A549 (cell line): ENCODE measurements around the gene TSEN54. TPM values are rescaled to one million over a fixed set of nuclear protein-coding genes. Genes with fewer than 3 reads are reported as not detected.

ENCODE experiments used
- ATAC-seq, 2 experiments: fragments of 200-7000 bp in 1 of 2; fragments of >200 bp in 1 of 2; cut with Nextera tagmentation in 1 of 2; cut with Tn5 transposase in 1 of 2; 3 replicates each; pipeline versions ENCODE4 v1.8.0 to v1.9.1; 2018 to 2020; ENCODE audit warnings: mild to moderate bottlenecking in 1 of 2, moderate library complexity in 1 of 2
- CTCF ChIA-PET: fragments of 300-600 bp; sonication (Branson Sonifier 250); formaldehyde crosslinking; extraction: SDS; loops from one replicate; lab custom pipeline; 2021; ENCODE audit warnings: antibody characterized with exemption, inconsistent platforms; lab: Yijun Ruan, JAX
- POLR2A ChIA-PET: fragments of 350-600 bp; formaldehyde crosslinking; extraction: SDS; loops from one replicate; lab custom pipeline; 2021; ENCODE audit warnings: antibody characterized with exemption, inconsistent platforms; lab: Yijun Ruan, JAX
- DNase-seq, 2 experiments: peaks; one replicate each; pipeline versions ENCODE4 v3.0.0 to v3.0.0-alpha.2; 2011 to 2016; ENCODE audit warnings: low read depth in 1 of 2, low spot score in 1 of 2
- FAIRE-seq: peaks from 2 replicates; lab custom pipeline; 2011; peaks lifted over from hg19 to GRCh38; lab: Jason Lieb, UNC
- H3K27ac ChIP-seq, 2 experiments: fragments of >200 bp; sonication (Bioruptor Twin); formaldehyde crosslinking; 3 replicates each; pipeline ENCODE4 v1.5.1; 2016 to 2017
- H3K4me1 ChIP-seq: fragments of >200 bp; sonication (Bioruptor Twin); formaldehyde crosslinking; 3 replicates; pipeline ENCODE4 v1.6.1; 2016
- H3K4me2 ChIP-seq: fragments of >200 bp; sonication (Bioruptor Twin); formaldehyde crosslinking; 3 replicates; pipeline ENCODE4 v1.6.1; 2016
- H3K4me3 ChIP-seq: fragments of >200 bp; sonication (Bioruptor Twin); formaldehyde crosslinking; 3 replicates; pipeline ENCODE4 v1.5.1; 2016
- H3K9me3 ChIP-seq: fragments of >200 bp; sonication (Bioruptor Twin); formaldehyde crosslinking; 3 replicates; pipeline ENCODE4 v1.6.1; 2016
- CEBPB ChIP-seq, 2 experiments: fragments of >200 bp in 1 of 2; sonication (Bioruptor Twin) in 1 of 2; formaldehyde crosslinking in 1 of 2; IDR thresholded peaks; 2 replicates each; pipeline ENCODE4 v1.6.1; 2012 to 2016
- EHF ChIP-seq: fragments of 250-450 bp; sonication (Bioruptor Pico); IDR thresholded peaks from 2 replicates; pipeline ENCODE4 v1.5.0; 2020; ENCODE audit warnings: mild to moderate bottlenecking
- EP300 ChIP-seq, 2 experiments: fragments of >200 bp; sonication (Bioruptor Twin); formaldehyde crosslinking; IDR thresholded peaks; 2 replicates in 1 of 2; 3 replicates in 1 of 2; pipeline ENCODE4 v1.6.1; 2016 to 2017
- FOSB ChIP-seq: fragments of 250-450 bp; sonication (Bioruptor Pico); IDR thresholded peaks from 2 replicates; pipeline ENCODE4 v1.5.0; 2020; ENCODE audit warnings: mild to moderate bottlenecking, moderate library complexity
- HDAC2 ChIP-seq: fragments of 200-600 bp; sonication (generic); IDR thresholded peaks from 2 replicates; pipeline ENCODE4 v1.6.1; 2016
- HES2 ChIP-seq: fragments of >200 bp; sonication (Bioruptor Twin); formaldehyde crosslinking; IDR thresholded peaks from 2 replicates; pipeline ENCODE4 v1.6.1; 2016
- HMGXB4 ChIP-seq: fragments of 250-450 bp; sonication (Bioruptor Pico); IDR thresholded peaks from 2 replicates; pipeline ENCODE4 v1.5.0; 2021; ENCODE audit warnings: mild to moderate bottlenecking, moderate library complexity, borderline replicate concordance
- HOXA7 ChIP-seq: fragments of 250-450 bp; sonication (Bioruptor Pico); IDR thresholded peaks from 2 replicates; pipeline ENCODE4 v1.5.0; 2020; ENCODE audit warnings: mild to moderate bottlenecking, moderate library complexity
- MYC ChIP-seq: IDR thresholded peaks from 2 replicates; pipeline ENCODE4 v1.6.1; 2012; ENCODE audit warnings: mild to moderate bottlenecking, inconsistent platforms, low read length, improper control_type of control experiment, borderline replicate concordance
- NR3C1 ChIP-seq: fragments of >200 bp; sonication (Bioruptor Twin); formaldehyde crosslinking; IDR thresholded peaks from 3 replicates; pipeline ENCODE4 v1.6.1; 2017
- POLR2A ChIP-seq: IDR thresholded peaks from 2 replicates; pipeline ENCODE4 v1.6.1; 2012; ENCODE audit warnings: mild to moderate bottlenecking, low read length
- RARB ChIP-seq: fragments of 250-450 bp; sonication (Bioruptor Pico); IDR thresholded peaks from 2 replicates; pipeline ENCODE4 v1.8.0; 2021; ENCODE audit warnings: mild to moderate bottlenecking, moderate library complexity
- REST ChIP-seq: fragments of 200-600 bp; sonication (generic); IDR thresholded peaks from 2 replicates; pipeline ENCODE4 v1.6.1; 2016; ENCODE audit warnings: antibody characterized with exemption, mild to moderate bottlenecking, moderate library complexity
- RFX5 ChIP-seq: fragments of 450-650 bp; IDR thresholded peaks from 2 replicates; pipeline ENCODE4 v1.7.1; 2014; ENCODE audit warnings: antibody characterized with exemption, mild to moderate bottlenecking, moderate library complexity
- SMC3 ChIP-seq: fragments of >200 bp; sonication (Bioruptor Twin); formaldehyde crosslinking; IDR thresholded peaks from 3 replicates; pipeline ENCODE4 v1.6.1; 2018; ENCODE audit warnings: inconsistent platforms
- SREBF2 ChIP-seq: fragments of 450-650 bp; IDR thresholded peaks from 2 replicates; pipeline ENCODE4 v1.6.1; 2014; ENCODE audit warnings: mild to moderate bottlenecking, moderate library complexity
- TFCP2L1 ChIP-seq: fragments of 250-450 bp; sonication (Bioruptor Pico); IDR thresholded peaks from 2 replicates; pipeline ENCODE4 v1.5.0; 2021; ENCODE audit warnings: mild to moderate bottlenecking
- ZFP36 ChIP-seq: fragments of 450-650 bp; IDR thresholded peaks from 2 replicates; pipeline ENCODE4 v1.6.1; 2014; ENCODE audit warnings: borderline replicate concordance; ENCODE audit not compliant: partially characterized antibody
- ZSCAN20 ChIP-seq: fragments of 250-450 bp; sonication (Bioruptor Pico); IDR thresholded peaks from 2 replicates; pipeline ENCODE4 v1.8.0; 2022; ENCODE audit warnings: mild to moderate bottlenecking, moderate library complexity
- WGBS: methylation state at CpG from one replicate; pipeline ENCODE4 v1.1.6; 2017; ENCODE audit errors: missing lambda C conversion rate; 5-methylcytosine and 5-hydroxymethylcytosine counted together
- polyA plus RNA-seq, 4 experiments: library from polyadenylated mRNA; depleted of rRNA in 3 of 4; stranded (reverse); fragments of >200 nt; fragmentation: RNase III in 1 of 4; extraction: RNeasy Plus Mini Kit Qiagen cat#74134 plus additional on column Dnase treatment in 1 of 4; gene quantifications; 2 replicates in 3 of 4; 3 replicates in 1 of 4; pipeline ENCODE4 v1.2.3, GENCODE V29; 2011 to 2017

The TSEN54 gene
- polyA plus RNA-seq, 2 of the 4 experiments (the other 2 are of a cell fraction): 24.8 to 38.4 TPM

- ChIA-PET CTCF (interaction anchor here (1.6 to 1.9 kb wide), 5 partner anchors 10 to 261 kb away, joined by 4 to 11 read pairs (median 6); no protein-coding TSS in a partner anchor), POLR2A (no interaction called here)
- DNase-seq: no peak
- Histone ChIP-seq H3K4me1 (no peaks in the 10 kb centered on the region), H3K4me2 (no peak overlapping the region), H3K27ac (no peak overlapping the region), H3K9me3 (no peaks in the 10 kb centered on the region), H3K4me3 (no peak overlapping the region)
- FAIRE-seq: no peak
- WGBS: 91% methylated on average over 21 of the region's 24 CpGs
- no peak for TF ChIP-seq HES2
- TF ChIP-seq SREBF2: no peak
- ATAC-seq: no peak
These were observed 27.4 kb upstream of the TSEN54 start for GRCh38 chr17:75488693-75489510.

GRCh38 chr17:75489511-75489955, 26.8 kb upstream of the TSEN54 start:
- 89% methylated on average over 14 of the region's 14 CpGs for WGBS
- Histone ChIP-seq H3K4me1 (no peaks in the 10 kb centered on the region), H3K9me3 (no peaks in the 10 kb centered on the region), H3K27ac (no peak overlapping the region), H3K4me2 (no peak overlapping the region)
- CTCF ChIA-PET: interaction anchor here (0.6 to 1.9 kb wide), 9 partner anchors 9 to 220 kb away, joined by 3 to 11 read pairs (median 3); no protein-coding TSS in a partner anchor
- no peak for DNase-seq
- FAIRE-seq: no peak
- POLR2A ChIA-PET: no interaction called here
- no peak for ATAC-seq
- no peak for TF ChIP-seq EP300 (IDR thresholded peaks at IDR 0.05)
- no peak for TF ChIP-seq MYC
- no peak for TF ChIP-seq RFX5
- TF ChIP-seq FOSB (CRISPR knock-in tag): no peak
- no peak for TF ChIP-seq CEBPB (IDR thresholded peaks at IDR 0.05)
- no peak for TF ChIP-seq HOXA7 (CRISPR knock-in tag)
- TF ChIP-seq REST: no peak
- no peak for TF ChIP-seq RARB (CRISPR knock-in tag)
- TF ChIP-seq ZSCAN20: no peak
- no peak for TF ChIP-seq HMGXB4 (CRISPR knock-in tag)
- TF ChIP-seq EHF (CRISPR knock-in tag): no peak
- no peak for TF ChIP-seq TFCP2L1
- no peak for TF ChIP-seq ZFP36
- TF ChIP-seq HDAC2: no peak
- TF ChIP-seq SMC3: no peak
- TF ChIP-seq NR3C1: no peak
- TF ChIP-seq POLR2A: no peak
- TF ChIP-seq, all 56 proteins: peak for 0
- H3K4me3 ChIP-seq: no peak overlapping the region
